MM.1S (cell line): ENCODE data around the gene SULT1C2.

Source experiments
- DNase-seq: peaks from one replicate; pipeline ENCODE4 v3.0.0-alpha.2; 2015
- H2AFZ ChIP-seq: fragments of 300-600 bp; sonication (generic); 2 replicates; pipeline ENCODE4 v1.6.0; 2016; ENCODE audit warnings: antibody characterized with exemption, low read length
- H3F3A ChIP-seq: fragments of 300-600 bp; sonication (generic); 2 replicates; pipeline ENCODE4 v1.6.1; 2016; ENCODE audit warnings: mild to moderate bottlenecking, antibody characterized with exemption, low read length, moderate library complexity, mixed read lengths; ENCODE audit not compliant: insufficient read depth
- H3K27ac ChIP-seq: fragments of 300-600 bp; sonication (generic); 2 replicates; pipeline ENCODE4 v1.5.1; 2016; ENCODE audit warnings: mild to moderate bottlenecking, low read length
- H3K27me3 ChIP-seq: fragments of 300-600 bp; sonication (generic); replicated peaks from 2 replicates; pipeline ENCODE4 v1.6.0; 2016; ENCODE audit warnings: low read length; ENCODE audit not compliant: insufficient read depth
- H3K36me3 ChIP-seq: fragments of 300-600 bp; sonication (generic); replicated peaks from 2 replicates; pipeline ENCODE4 v1.6.1; 2016; ENCODE audit warnings: mild to moderate bottlenecking, low read length, mixed read lengths; ENCODE audit not compliant: insufficient read depth
- H3K4me1 ChIP-seq: fragments of 300-600 bp; sonication (generic); 2 replicates; pipeline ENCODE4 v1.6.1; 2016; ENCODE audit warnings: low read length, mixed read lengths
- H3K4me2 ChIP-seq: fragments of 300-600 bp; sonication (generic); 2 replicates; pipeline ENCODE4 v1.6.0; 2016; ENCODE audit warnings: low read depth, low read length
- H3K4me3 ChIP-seq: fragments of 300-600 bp; sonication (generic); 2 replicates; pipeline ENCODE4 v1.5.1; 2016; ENCODE audit warnings: low read length, mixed read lengths
- H3K79me2 ChIP-seq: fragments of 300-600 bp; sonication (generic); 2 replicates; pipeline ENCODE4 v1.6.1; 2016; ENCODE audit warnings: mixed run types, low read length, mixed read lengths
- H3K9ac ChIP-seq: fragments of 300-600 bp; sonication (generic); 2 replicates; pipeline ENCODE4 v1.6.1; 2016; ENCODE audit warnings: low read length, mixed read lengths
- H3K9me2 ChIP-seq: fragments of 300-600 bp; sonication (generic); replicated peaks from 2 replicates; pipeline ENCODE4 v1.6.1; 2016; ENCODE audit warnings: mild to moderate bottlenecking, low read length, mixed read lengths; ENCODE audit not compliant: insufficient read depth
- H3K9me3 ChIP-seq: fragments of 300-600 bp; sonication (generic); replicated peaks from 2 replicates; pipeline ENCODE4 v1.6.1; 2016; ENCODE audit warnings: mild to moderate bottlenecking, low read length, mixed read lengths; ENCODE audit not compliant: insufficient read depth
- H4K20me1 ChIP-seq: fragments of 300-600 bp; sonication (generic); 2 replicates; pipeline ENCODE4 v1.6.1; 2016; ENCODE audit warnings: mild to moderate bottlenecking, low read length, moderate library complexity, mixed read lengths; ENCODE audit not compliant: insufficient read depth
- CTCF ChIP-seq: fragments of 300-600 bp; sonication (generic); IDR thresholded peaks from 2 replicates; pipeline ENCODE4 v1.5.1; 2016; ENCODE audit warnings: antibody characterized with exemption, low read length, mixed read lengths
- EZH2 ChIP-seq: fragments of 300-600 bp; sonication (generic); optimal IDR thresholded peaks from 2 replicates; pipeline ENCODE3; 2017; ENCODE audit warnings: low read depth, mild to moderate bottlenecking, antibody characterized with exemption, low read length, mixed read lengths
- EZH2phosphoT487 ChIP-seq: fragments of 300-600 bp; sonication (generic); IDR thresholded peaks from 2 replicates; pipeline ENCODE4 v1.6.1; 2018; ENCODE audit warnings: antibody characterized with exemption, low read length

SULT1C2 gene

GRCh38 chr2:108285616-108286015 is 3.1 kb upstream of the SULT1C2 start:
- no peaks in the 10 kb centered on the region for H3K9me2 ChIP-seq
- no peak overlapping the region for H3K27ac ChIP-seq
- H2AFZ ChIP-seq = no peak overlapping the region
- no peaks in the 10 kb centered on the region for H3K9me3 ChIP-seq
- no peaks in the 10 kb centered on the region for H3K4me1 ChIP-seq
- H4K20me1 ChIP-seq = no peaks in the 10 kb centered on the region
- H3K4me3 ChIP-seq = no peak overlapping the region
- DNase-seq = no peak
- H3K27me3 ChIP-seq = no peaks in the 10 kb centered on the region
- no peaks in the 10 kb centered on the region for H3K36me3 ChIP-seq
- no peak overlapping the region for H3K9ac ChIP-seq
- TF ChIP-seq CTCF (no peak), EZH2phosphoT487 (no peak), EZH2 (no peak)
- no peaks in the 10 kb centered on the region for H3K79me2 ChIP-seq
- no peaks in the 10 kb centered on the region for H3F3A ChIP-seq
- H3K4me2 ChIP-seq = no peak overlapping the region

- no peaks in the 10 kb centered on the region for H3K4me1 ChIP-seq
- TF ChIP-seq EZH2 (no peak), CTCF (no peak), EZH2phosphoT487 (no peak)
- H3K4me3 ChIP-seq = no peak overlapping the region
- no peak overlapping the region for H2AFZ ChIP-seq
- H3K27ac ChIP-seq = no peak overlapping the region
- no peaks in the 10 kb centered on the region for H4K20me1 ChIP-seq
- no peak for DNase-seq
- H3K4me2 ChIP-seq = no peak overlapping the region
- no peaks in the 10 kb centered on the region for H3F3A ChIP-seq
- H3K9me2 ChIP-seq = no peaks in the 10 kb centered on the region
- no peaks in the 10 kb centered on the region for H3K9me3 ChIP-seq
- H3K27me3 ChIP-seq = no peaks in the 10 kb centered on the region
- no peak overlapping the region for H3K9ac ChIP-seq
- H3K79me2 ChIP-seq = no peaks in the 10 kb centered on the region
- H3K36me3 ChIP-seq = no peaks in the 10 kb centered on the region
These were observed 1.5 kb upstream of the SULT1C2 start for GRCh38 chr2:108287169-108287568.

GRCh38 chr2:108293850-108294249 is 5.2 kb downstream of the SULT1C2 start:
- no peak for DNase-seq
- Histone ChIP-seq H3K9me3 (no peaks in the 10 kb centered on the region), H3K4me1 (no peaks in the 10 kb centered on the region), H2AFZ (no peak overlapping the region), H3K36me3 (no peaks in the 10 kb centered on the region), H3F3A (no peaks in the 10 kb centered on the region), H3K27ac (no peak overlapping the region), H3K9ac (no peak overlapping the region), H3K4me2 (no peak overlapping the region), H3K4me3 (no peak overlapping the region), H3K79me2 (no peaks in the 10 kb centered on the region), H3K27me3 (no peaks in the 10 kb centered on the region), H3K9me2 (no peaks in the 10 kb centered on the region), H4K20me1 (no peaks in the 10 kb centered on the region)
- TF ChIP-seq EZH2 (no peak), EZH2phosphoT487 (no peak), CTCF (no peak)
